Measurements from ENCODE around the gene VAMP1. TPM values are rescaled to one million over a fixed set of nuclear protein-coding genes. Genes with fewer than 3 reads are reported as not detected.

VAMP1 gene
- total and polyA plus RNA-seq, 9 of the 15 experiments (the other 6 are each of a cell fraction or from before 2014, with no cell fraction given): 0.76 to 13.2 (median 4.2) TPM

GRCh38 chr12:6465467-6466183 lies 4.9 kb downstream of the VAMP1 start:
- ChIA-PET POLR2A (interaction anchor here (0.6 to 0.9 kb wide), 6 partner anchors 12 to 235 kb away, joined by 3 to 5 read pairs (median 3); no protein-coding TSS in a partner anchor), CTCF (ENCODE audit: low intra/inter-chr PET ratio) (interaction anchor here (0.8 to 3.1 kb wide), 7 partner anchors 42 to 270 kb away, joined by 3 to 19 read pairs (median 9); no protein-coding TSS in a partner anchor)
- H3K4me1 ChIP-seq (replicated peaks in 1 of 2; ENCODE audit: control insufficient read depth in 2 of 2, insufficient read depth in 2 of 2, low read length in 2 of 2): peaks cover 8 to 10% of the 10 kb centered on the region in 2 experiments; a peak in 4 of 5 replicates
- H3K9me1 ChIP-seq (ENCODE audit: control insufficient read depth, insufficient read depth, low read length): no peaks in the 10 kb centered on the region
- no peak overlapping the region for H2AFZ ChIP-seq (ENCODE audit: low read depth, low read length)
- H3K9ac ChIP-seq (ENCODE audit: insufficient read depth in 1 of 2, low read depth in 2 of 2, low read length in 2 of 2): no peak overlapping the region
- H3K4me3 ChIP-seq: no peak overlapping the region
- H3K79me2 ChIP-seq (ENCODE audit: control insufficient read depth, insufficient read depth, low read length): no peaks in the 10 kb centered on the region; the same call in 2 of the 3 replicates
- WGBS (ENCODE audit: insufficient coverage, low coverage, missing lambda C conversion rate): 23% methylated on average over 6 of the region's 6 CpGs
- peak; percentile 39 to 67 (median 48) for DNase-seq (ENCODE audit: extremely low read depth in 1 of 4, low spot score in 3 of 4)
- H3K27me3 ChIP-seq (ENCODE audit: control insufficient read depth in 2 of 2, insufficient read depth in 2 of 2, low read length in 2 of 2): no peaks in the 10 kb centered on the region
- H3K27ac ChIP-seq (ENCODE audit: extremely low read depth, low read depth, low read length): no peak overlapping the region
- peaks cover 14% of the 10 kb centered on the region; the same call in 2 of the 3 replicates for H3K36me3 ChIP-seq (ENCODE audit: control insufficient read depth, insufficient read depth, low read length)
- no peaks in the 10 kb centered on the region for H3K9me3 ChIP-seq (replicated peaks; ENCODE audit: control insufficient read depth, insufficient read depth, low read depth, low read length)
- FAIRE-seq: peak; percentile 73
- H4K20me1 ChIP-seq (replicated peaks; ENCODE audit: control insufficient read depth, insufficient read depth, low read length): no peaks in the 10 kb centered on the region
- no TSS peak for BruUV-seq (replicated peaks)
- intact Hi-C loops (cut with micrococcal nuclease): loop anchor here (1.0 kb wide), 2 partner anchors 42 to 139 kb away; no protein-coding TSS in a partner anchor
- peak; percentile 70 for ATAC-seq
- H3K4me2 ChIP-seq (ENCODE audit: insufficient read depth, low read length): no peak overlapping the region
- in situ Hi-C loops (cut with MboI): loop anchor here (25.0 kb wide), 1 partner anchor 403 kb away; no protein-coding TSS in a partner anchor
- TF ChIP-seq, protein P1, sequence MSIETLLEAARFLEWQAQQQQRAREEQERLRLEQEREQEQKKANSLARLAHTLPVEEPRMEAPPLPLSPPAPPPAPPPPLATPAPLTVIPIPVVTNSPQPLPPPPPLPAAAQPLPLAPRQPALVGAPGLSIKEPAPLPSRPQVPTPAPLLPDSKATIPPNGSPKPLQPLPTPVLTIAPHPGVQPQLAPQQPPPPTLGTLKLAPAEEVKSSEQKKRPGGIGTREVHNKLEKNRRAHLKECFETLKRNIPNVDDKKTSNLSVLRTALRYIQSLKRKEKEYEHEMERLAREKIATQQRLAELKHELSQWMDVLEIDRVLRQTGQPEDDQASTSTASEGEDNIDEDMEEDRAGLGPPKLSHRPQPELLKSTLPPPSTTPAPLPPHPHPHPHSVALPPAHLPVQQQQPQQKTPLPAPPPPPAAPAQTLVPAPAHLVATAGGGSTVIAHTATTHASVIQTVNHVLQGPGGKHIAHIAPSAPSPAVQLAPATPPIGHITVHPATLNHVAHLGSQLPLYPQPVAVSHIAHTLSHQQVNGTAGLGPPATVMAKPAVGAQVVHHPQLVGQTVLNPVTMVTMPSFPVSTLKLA (conservative IDR thresholded peaks at IDR 0.05): no peak
- TF ChIP-seq, protein P2, sequence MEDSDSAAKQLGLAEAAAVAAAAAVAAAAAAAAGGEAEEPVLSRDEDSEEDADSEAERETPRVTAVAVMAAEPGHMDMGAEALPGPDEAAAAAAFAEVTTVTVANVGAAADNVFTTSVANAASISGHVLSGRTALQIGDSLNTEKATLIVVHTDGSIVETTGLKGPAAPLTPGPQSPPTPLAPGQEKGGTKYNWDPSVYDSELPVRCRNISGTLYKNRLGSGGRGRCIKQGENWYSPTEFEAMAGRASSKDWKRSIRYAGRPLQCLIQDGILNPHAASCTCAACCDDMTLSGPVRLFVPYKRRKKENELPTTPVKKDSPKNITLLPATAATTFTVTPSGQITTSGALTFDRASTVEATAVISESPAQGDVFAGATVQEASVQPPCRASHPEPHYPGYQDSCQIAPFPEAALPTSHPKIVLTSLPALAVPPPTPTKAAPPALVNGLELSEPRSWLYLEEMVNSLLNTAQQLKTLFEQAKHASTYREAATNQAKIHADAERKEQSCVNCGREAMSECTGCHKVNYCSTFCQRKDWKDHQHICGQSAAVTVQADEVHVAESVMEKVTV (CRISPR knock-in tag; IDR thresholded peaks at IDR 0.05): peak; percentile 86
- TF ChIP-seq HDAC3 (IDR thresholded peaks at IDR 0.05; ENCODE audit: borderline replicate concordance, partially characterized antibody) (no peak), GABPB1 (CRISPR knock-in tag; IDR thresholded peaks at IDR 0.05) (no peak), ZBTB11 (CRISPR knock-in tag; IDR thresholded peaks at IDR 0.05) (no peak), RB1 (IDR thresholded peaks at IDR 0.05; ENCODE audit: low read depth) (no peak), XRCC3 (IDR thresholded peaks at IDR 0.05) (no peak), ZNF57 (CRISPR knock-in tag; IDR thresholded peaks at IDR 0.05) (no peak)
